Stimulated activated CD4-positive, alpha-beta T cell treated with anti-CD3 and anti-CD28 coated beads, Interleukin-1b, Interleukin-23, amount 100 ng/mL, for 4 hours (primary cell): ENCODE data around the gene ZNF135.

Experiments
- DNase-seq, 2 donors: peaks; one replicate each; pipeline ENCODE4 v3.0.0-alpha.2; 2020; ENCODE audit warnings: low read depth in 2 of 2

The ZNF135 gene

GRCh38 chr19:58046856-58047255 lies 12.2 kb upstream of the ZNF135 start:
- DNase-seq = no peak

- DNase-seq = no peak
Measured at GRCh38 chr19:58047672-58048071, 11.4 kb upstream of the ZNF135 start.

- no peak for DNase-seq
Measured at GRCh38 chr19:58052256-58052655, 6.8 kb upstream of the ZNF135 start.

GRCh38 chr19:58053480-58054156 lies 5.5 kb upstream of the ZNF135 start:
- no peak for DNase-seq

- DNase-seq = no peak
Measured at GRCh38 chr19:58054901-58055874, 3.9 kb upstream of the ZNF135 start.

GRCh38 chr19:58056261-58056660 lies 2.8 kb upstream of the ZNF135 start:
- no peak for DNase-seq

GRCh38 chr19:58056861-58057260 lies 2.2 kb upstream of the ZNF135 start:
- DNase-seq = no peak

- DNase-seq = no peak
Measured at GRCh38 chr19:58058467-58058866, 615 bp upstream of the ZNF135 start.

- no peak for DNase-seq
Measured at GRCh38 chr19:58059671-58060078, 593 bp downstream of the ZNF135 start.

GRCh38 chr19:58060231-58060630 lies 1.1 kb downstream of the ZNF135 start:
- no peak for DNase-seq

GRCh38 chr19:58063712-58064111 lies 4.6 kb downstream of the ZNF135 start:
- DNase-seq = no peak

GRCh38 chr19:58067240-58067912 lies 8.3 kb downstream of the ZNF135 start:
- DNase-seq = no peak

- no peak for DNase-seq
Measured at GRCh38 chr19:58079792-58080191, 20.7 kb downstream of the ZNF135 start.

GRCh38 chr19:58083021-58083420 lies 23.9 kb downstream of the ZNF135 start:
- DNase-seq = no peak

GRCh38 chr19:58084596-58085347 lies 25.7 kb downstream of the ZNF135 start:
- DNase-seq = no peak

- no peak for DNase-seq
Measured at GRCh38 chr19:58085348-58085875, 26.3 kb downstream of the ZNF135 start.

GRCh38 chr19:58086825-58087710 lies 28.0 kb downstream of the ZNF135 start:
- DNase-seq = no peak

GRCh38 chr19:58088521-58089052 lies 29.5 kb downstream of the ZNF135 start:
- DNase-seq = no peak

- no peak for DNase-seq
Measured at GRCh38 chr19:58089846-58090245, 30.8 kb downstream of the ZNF135 start.
